ENCODE results near the gene PRDM5.

Gene PRDM5

GRCh38 chr4:120922381-120923206 is at the start of gene PRDM5:
PRDM5 (minus strand) TSS chr4:120922726; CDS start chr4:120922608, 118 bp downstream.
- DNase-seq (ENCODE audit: low spot score in 2 of 2) (peak in 1 of 2 donors; percentile 13), ATAC-seq (replicated peaks; ENCODE audit: extremely low read depth, poor library complexity, severe bottlenecking) (peak; percentile 38)
- H3K9me3 Mint-ChIP-seq: no peaks in the 10 kb centered on the region
- peak within 1 kb of the TSS; percentile 95 for H3K4me3 Mint-ChIP-seq
- peaks cover 5% of the 10 kb centered on the region for H3K36me3 Mint-ChIP-seq (ENCODE audit: insufficient read depth)
- peak within 1 kb of the TSS; percentile 91 for H3K27ac Mint-ChIP-seq (ENCODE audit: low read depth)
- H3K4me1 Mint-ChIP-seq: peaks cover 9% of the 10 kb centered on the region
- peaks cover 9% of the 10 kb centered on the region for H3K27me3 Mint-ChIP-seq

DNA sequence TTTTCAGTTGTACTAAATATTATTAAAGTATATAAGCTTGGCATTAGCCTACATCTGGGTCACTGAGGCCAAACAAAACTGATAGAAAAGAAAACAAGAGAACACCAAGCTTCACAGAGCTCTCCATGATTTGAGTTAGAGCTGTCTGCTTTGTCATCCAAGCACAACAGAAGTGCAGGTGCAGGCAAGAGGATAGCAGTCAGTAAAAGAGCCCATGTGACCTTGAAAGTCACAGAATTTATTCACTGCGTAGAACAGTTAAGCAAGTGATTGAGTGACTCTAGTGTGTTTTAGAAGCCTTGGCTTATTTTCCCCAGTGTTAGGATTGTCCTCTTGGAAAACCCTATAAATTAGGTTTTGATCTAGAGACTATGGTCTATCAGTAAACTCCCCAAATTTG is 49.4 kb upstream of the PRDM5 start:
- DNase-seq (ENCODE audit: low spot score in 2 of 2) (no peak), ATAC-seq (replicated peaks; ENCODE audit: extremely low read depth, poor library complexity, severe bottlenecking) (no peak)
- Mint-ChIP-seq H3K27ac (ENCODE audit: low read depth) (no peak overlapping the region), H3K9me3 (no peaks in the 10 kb centered on the region), H3K27me3 (peaks cover 17% of the 10 kb centered on the region), H3K36me3 (ENCODE audit: insufficient read depth) (no peaks in the 10 kb centered on the region), H3K4me1 (no peaks in the 10 kb centered on the region), H3K4me3 (no peak overlapping the region)

DNA sequence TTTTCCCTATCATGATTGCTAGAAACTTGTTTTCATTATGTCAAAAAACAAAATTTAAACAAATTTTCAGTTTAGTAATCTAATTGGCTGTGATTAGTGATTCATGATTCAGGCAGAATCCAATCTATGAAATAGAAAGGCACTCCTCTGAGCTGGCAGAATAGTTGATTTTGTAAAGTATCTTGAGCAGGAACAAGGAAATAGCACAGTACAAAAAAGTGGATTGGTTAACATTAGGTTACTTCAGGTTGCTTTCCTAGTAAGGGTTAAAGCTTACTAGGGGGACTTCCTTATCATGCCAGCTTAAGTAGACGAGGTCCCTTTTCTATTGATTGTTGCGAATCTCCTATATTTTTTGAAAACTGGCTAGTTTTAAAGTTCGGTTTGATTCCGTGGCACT is 43.4 kb upstream of the PRDM5 start:
- Mint-ChIP-seq H3K4me3 (no peak overlapping the region), H3K27ac (ENCODE audit: low read depth) (no peak overlapping the region), H3K9me3 (no peaks in the 10 kb centered on the region), H3K36me3 (ENCODE audit: insufficient read depth) (no peaks in the 10 kb centered on the region), H3K4me1 (no peaks in the 10 kb centered on the region), H3K27me3 (peaks cover 21% of the 10 kb centered on the region)
- DNase-seq (ENCODE audit: low spot score in 2 of 2) (no peak), ATAC-seq (replicated peaks; ENCODE audit: extremely low read depth, poor library complexity, severe bottlenecking) (no peak)

DNA sequence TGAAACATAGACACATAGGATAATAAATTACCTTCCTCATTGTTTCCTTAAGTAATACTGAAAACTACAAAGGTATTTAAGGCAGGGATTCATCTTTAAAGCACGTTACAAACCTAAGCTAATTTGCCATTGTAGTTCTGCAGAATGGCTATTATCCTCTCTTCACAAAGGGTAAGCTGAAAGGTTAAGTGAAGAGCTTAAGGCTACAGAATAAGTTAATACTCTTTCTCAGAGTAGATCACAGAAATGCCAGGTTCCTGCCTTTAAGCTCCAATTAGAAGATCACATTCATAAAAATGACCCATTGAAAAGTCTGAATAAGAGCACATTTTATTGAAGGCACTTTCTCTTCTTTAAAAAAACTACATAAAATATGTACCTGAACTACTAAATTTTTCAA is 42.1 kb upstream of the PRDM5 start:
- Mint-ChIP-seq H3K36me3 (ENCODE audit: insufficient read depth) (no peaks in the 10 kb centered on the region), H3K4me3 (no peak overlapping the region), H3K9me3 (no peaks in the 10 kb centered on the region), H3K27me3 (peaks cover 31% of the 10 kb centered on the region), H3K27ac (ENCODE audit: low read depth) (no peak overlapping the region), H3K4me1 (no peaks in the 10 kb centered on the region)
- no peak for ATAC-seq (replicated peaks; ENCODE audit: extremely low read depth, poor library complexity, severe bottlenecking)
- no peak for DNase-seq (ENCODE audit: low spot score in 2 of 2)

- Mint-ChIP-seq H3K27me3 (peaks cover 21% of the 10 kb centered on the region), H3K4me1 (no peaks in the 10 kb centered on the region), H3K27ac (ENCODE audit: low read depth) (no peak overlapping the region), H3K36me3 (ENCODE audit: insufficient read depth) (no peaks in the 10 kb centered on the region), H3K4me3 (no peak overlapping the region), H3K9me3 (no peaks in the 10 kb centered on the region)
- ATAC-seq (replicated peaks; ENCODE audit: extremely low read depth, poor library complexity, severe bottlenecking): no peak
- DNase-seq (ENCODE audit: low spot score in 2 of 2): no peak
Measured at GRCh38 chr4:120963449-120963848, 40.9 kb upstream of the PRDM5 start.

DNA sequence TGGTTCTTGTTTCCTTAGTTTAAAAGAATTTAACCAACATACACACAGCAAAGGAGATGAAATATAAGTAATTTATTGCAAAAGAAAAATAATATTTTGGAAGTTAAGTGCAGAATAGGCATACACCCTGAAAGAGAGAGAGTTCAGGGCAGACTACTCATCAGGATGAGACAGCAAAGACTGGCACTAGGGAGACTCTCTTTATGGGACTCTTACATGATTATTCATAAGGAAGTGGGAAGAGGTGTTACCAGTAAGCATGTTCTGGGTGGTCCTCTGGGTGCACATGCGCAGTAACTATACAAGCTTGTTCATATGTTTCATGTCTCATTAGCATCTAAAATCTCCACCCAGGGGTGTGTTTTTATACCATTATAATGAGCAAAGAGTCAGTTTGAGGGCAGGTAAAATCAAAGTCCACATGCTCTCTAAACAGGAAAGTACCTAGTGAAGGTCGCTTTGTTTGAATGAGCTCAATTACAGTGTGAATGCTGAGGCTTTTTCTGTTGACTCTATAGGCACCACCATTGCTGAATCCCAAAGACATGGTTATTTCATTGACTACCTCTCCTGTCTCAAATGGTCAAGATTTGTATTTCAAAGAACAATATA is 38.2 kb upstream of the PRDM5 start:
- no peak overlapping the region for H3K4me3 Mint-ChIP-seq
- no peaks in the 10 kb centered on the region for H3K9me3 Mint-ChIP-seq

DNA sequence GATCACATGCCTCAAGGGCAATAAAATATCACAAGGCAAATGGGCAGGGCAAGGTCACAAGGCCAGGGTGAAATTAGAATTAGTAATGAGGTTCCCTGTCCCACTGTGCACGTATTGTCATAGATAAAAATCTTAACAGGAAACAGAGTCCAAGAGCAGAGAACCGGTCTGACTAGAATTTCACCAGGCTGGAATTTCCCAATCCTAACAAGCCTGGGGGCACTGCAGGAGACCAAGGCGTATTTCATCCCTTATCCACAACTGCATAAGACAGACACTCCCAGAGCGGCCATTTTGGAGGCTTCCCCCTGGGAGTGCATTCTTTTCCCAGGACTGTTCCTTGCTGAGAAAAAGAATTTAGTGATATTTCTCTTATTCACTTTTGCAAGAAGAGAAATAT is 25.9 kb upstream of the PRDM5 start:
- H3K36me3 Mint-ChIP-seq (ENCODE audit: insufficient read depth): no peaks in the 10 kb centered on the region
- no peak overlapping the region for H3K27ac Mint-ChIP-seq (ENCODE audit: low read depth)
- peaks cover 36% of the 10 kb centered on the region for H3K27me3 Mint-ChIP-seq
- H3K4me1 Mint-ChIP-seq: no peaks in the 10 kb centered on the region
- H3K4me3 Mint-ChIP-seq: no peak overlapping the region
- H3K9me3 Mint-ChIP-seq: peaks cover 16% of the 10 kb centered on the region
- no peak for DNase-seq (ENCODE audit: low spot score in 2 of 2)
- ATAC-seq (replicated peaks; ENCODE audit: extremely low read depth, poor library complexity, severe bottlenecking): no peak

More for the DNA sequence above, 38.2 kb upstream of the PRDM5 start:
- H3K4me1 Mint-ChIP-seq: no peaks in the 10 kb centered on the region
- DNase-seq (ENCODE audit: low spot score in 2 of 2) (no peak), ATAC-seq (replicated peaks; ENCODE audit: extremely low read depth, poor library complexity, severe bottlenecking) (no peak)
- no peak overlapping the region for H3K27ac Mint-ChIP-seq (ENCODE audit: low read depth)
- H3K27me3 Mint-ChIP-seq: peaks cover 19% of the 10 kb centered on the region
- no peaks in the 10 kb centered on the region for H3K36me3 Mint-ChIP-seq (ENCODE audit: insufficient read depth)

GRCh38 chr4:120942776-120943175 is 20.2 kb upstream of the PRDM5 start:
- H3K36me3 Mint-ChIP-seq (ENCODE audit: insufficient read depth): no peaks in the 10 kb centered on the region
- no peak overlapping the region for H3K4me3 Mint-ChIP-seq
- ATAC-seq (replicated peaks; ENCODE audit: extremely low read depth, poor library complexity, severe bottlenecking): no peak
- no peaks in the 10 kb centered on the region for H3K4me1 Mint-ChIP-seq
- no peak overlapping the region for H3K27ac Mint-ChIP-seq (ENCODE audit: low read depth)
- DNase-seq (ENCODE audit: low spot score in 2 of 2): no peak
- H3K27me3 Mint-ChIP-seq: peaks cover 39% of the 10 kb centered on the region
- H3K9me3 Mint-ChIP-seq: peaks cover 10% of the 10 kb centered on the region

GRCh38 chr4:120940547-120940946 is 18.0 kb upstream of the PRDM5 start:
- no peak for ATAC-seq (replicated peaks; ENCODE audit: extremely low read depth, poor library complexity, severe bottlenecking)
- no peak for DNase-seq (ENCODE audit: low spot score in 2 of 2)
- H3K27me3 Mint-ChIP-seq: peaks cover 33% of the 10 kb centered on the region
- H3K4me3 Mint-ChIP-seq: no peak overlapping the region
- no peak overlapping the region for H3K27ac Mint-ChIP-seq (ENCODE audit: low read depth)
- peaks cover 3% of the 10 kb centered on the region for H3K9me3 Mint-ChIP-seq
- no peaks in the 10 kb centered on the region for H3K4me1 Mint-ChIP-seq
- no peaks in the 10 kb centered on the region for H3K36me3 Mint-ChIP-seq (ENCODE audit: insufficient read depth)

DNA sequence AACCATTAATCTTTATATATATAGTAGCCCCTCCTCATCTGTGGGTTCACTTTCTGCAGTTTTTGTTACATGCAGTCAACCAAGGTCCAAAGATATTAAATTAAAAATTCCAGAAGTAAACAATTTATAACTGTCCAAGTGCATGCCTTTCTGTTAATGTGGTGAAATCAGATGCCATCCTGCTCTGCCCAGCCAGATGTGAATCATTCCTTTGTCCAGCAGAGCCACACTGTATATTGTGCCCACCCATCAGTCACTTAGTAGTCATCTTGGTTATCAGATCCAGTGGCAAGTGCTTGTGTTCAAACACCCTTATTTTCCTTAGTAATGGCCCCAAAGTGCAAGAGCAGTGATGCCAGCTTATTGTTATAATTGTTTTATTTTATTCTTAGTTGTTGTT is 17.2 kb upstream of the PRDM5 start:
- Mint-ChIP-seq H3K36me3 (ENCODE audit: insufficient read depth) (no peaks in the 10 kb centered on the region), H3K27me3 (peaks cover 28% of the 10 kb centered on the region), H3K4me3 (no peak overlapping the region), H3K4me1 (no peaks in the 10 kb centered on the region), H3K27ac (ENCODE audit: low read depth) (no peak overlapping the region), H3K9me3 (no peaks in the 10 kb centered on the region)
- no peak for DNase-seq (ENCODE audit: low spot score in 2 of 2)
- ATAC-seq (replicated peaks; ENCODE audit: extremely low read depth, poor library complexity, severe bottlenecking): no peak

GRCh38 chr4:120929847-120930246 is 7.3 kb upstream of the PRDM5 start:
- no peaks in the 10 kb centered on the region for H3K9me3 Mint-ChIP-seq
- H3K27ac Mint-ChIP-seq (ENCODE audit: low read depth): no peak overlapping the region
- no peaks in the 10 kb centered on the region for H3K4me1 Mint-ChIP-seq
- peaks cover 9% of the 10 kb centered on the region for H3K27me3 Mint-ChIP-seq
- ATAC-seq (replicated peaks; ENCODE audit: extremely low read depth, poor library complexity, severe bottlenecking): no peak
- H3K4me3 Mint-ChIP-seq: no peak overlapping the region
- no peak for DNase-seq (ENCODE audit: low spot score in 2 of 2)
- H3K36me3 Mint-ChIP-seq (ENCODE audit: insufficient read depth): no peaks in the 10 kb centered on the region

DNA sequence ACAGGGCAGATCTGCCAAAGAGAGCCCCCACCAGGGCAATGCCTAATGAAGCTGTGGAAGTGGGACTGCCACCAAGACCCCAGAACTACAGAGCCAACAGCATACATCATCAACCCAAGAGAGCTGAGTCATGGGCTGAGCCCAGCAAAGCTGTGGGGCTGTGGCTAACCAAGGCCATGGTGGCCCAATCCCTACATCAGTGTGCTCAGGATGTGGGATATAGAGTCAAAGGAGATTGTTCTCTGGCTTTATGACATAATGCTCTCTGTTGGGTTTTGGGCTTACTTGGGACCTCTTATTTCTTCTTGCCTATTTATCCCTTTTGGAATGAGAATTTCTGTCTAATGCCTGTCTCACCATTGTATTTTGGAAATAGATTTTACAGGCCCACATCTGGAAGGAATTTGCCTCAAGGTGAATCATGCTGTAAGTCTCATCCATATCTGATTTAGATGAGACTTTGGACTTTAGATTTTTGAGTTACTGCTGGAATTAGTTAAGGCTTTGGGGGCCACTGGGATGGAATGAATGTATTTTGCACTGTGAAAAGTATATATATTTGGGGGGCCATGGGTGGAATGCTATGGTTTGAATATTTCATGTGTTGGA is 5.4 kb upstream of the PRDM5 start:
- ATAC-seq (replicated peaks; ENCODE audit: extremely low read depth, poor library complexity, severe bottlenecking): no peak
- Mint-ChIP-seq H3K4me3 (no peak overlapping the region), H3K9me3 (no peaks in the 10 kb centered on the region), H3K4me1 (no peaks in the 10 kb centered on the region), H3K27ac (ENCODE audit: low read depth) (no peak overlapping the region), H3K27me3 (no peaks in the 10 kb centered on the region), H3K36me3 (ENCODE audit: insufficient read depth) (peaks cover 1% of the 10 kb centered on the region)
- no peak for DNase-seq (ENCODE audit: low spot score in 2 of 2)

All from central memory CD8-positive, alpha-beta T cell (primary cell).